BLaER1 treated with 17β-estradiol and CSF1 and Interleukin-3, amounts not matched to agents 10 nM and 100 nM (cell line): ENCODE results near the gene TEX44.

ENCODE experiments used
- H3K27ac ChIP-seq, 11 experiments: shearing (Covaris generic); formaldehyde crosslinking; 2 replicates each; pipeline ENCODE4 v1.8.1; 2022
- H3K27me3 ChIP-seq, 11 experiments: shearing (Covaris generic); formaldehyde crosslinking; 2 replicates each; pipeline ENCODE4 v1.8.1; 2022
- H3K36me3 ChIP-seq, 11 experiments: shearing (Covaris generic); formaldehyde crosslinking; 2 replicates each; pipeline ENCODE4 v1.8.1; 2022
- H3K4me1 ChIP-seq, 10 experiments: shearing (Covaris generic); formaldehyde crosslinking; 2 replicates each; pipeline ENCODE4 v1.8.1; 2022
- H3K4me2 ChIP-seq, 11 experiments: shearing (Covaris generic); formaldehyde crosslinking; 2 replicates each; pipeline ENCODE4 v1.8.1; 2022
- H3K4me3 ChIP-seq, 10 experiments: shearing (Covaris generic); formaldehyde crosslinking; 2 replicates each; pipeline ENCODE4 v1.8.1; 2022
- H3K9ac ChIP-seq, 11 experiments: shearing (Covaris generic); formaldehyde crosslinking; 2 replicates each; pipeline ENCODE4 v1.8.1; 2022
- H3K9me3 ChIP-seq, 11 experiments: shearing (Covaris generic); formaldehyde crosslinking; replicated peaks in 1 of 11; 2 replicates each; pipeline ENCODE4 v1.8.1; 2022
- H4K20me1 ChIP-seq, 11 experiments: shearing (Covaris generic); formaldehyde crosslinking; 2 replicates each; pipeline ENCODE4 v1.8.1; 2022
- Cebpa-rat ChIP-seq, 11 experiments: shearing (Covaris generic); IDR thresholded peaks; 2 replicates each; pipeline ENCODE4 v1.8.1; 2022

The TEX44 gene

DNA sequence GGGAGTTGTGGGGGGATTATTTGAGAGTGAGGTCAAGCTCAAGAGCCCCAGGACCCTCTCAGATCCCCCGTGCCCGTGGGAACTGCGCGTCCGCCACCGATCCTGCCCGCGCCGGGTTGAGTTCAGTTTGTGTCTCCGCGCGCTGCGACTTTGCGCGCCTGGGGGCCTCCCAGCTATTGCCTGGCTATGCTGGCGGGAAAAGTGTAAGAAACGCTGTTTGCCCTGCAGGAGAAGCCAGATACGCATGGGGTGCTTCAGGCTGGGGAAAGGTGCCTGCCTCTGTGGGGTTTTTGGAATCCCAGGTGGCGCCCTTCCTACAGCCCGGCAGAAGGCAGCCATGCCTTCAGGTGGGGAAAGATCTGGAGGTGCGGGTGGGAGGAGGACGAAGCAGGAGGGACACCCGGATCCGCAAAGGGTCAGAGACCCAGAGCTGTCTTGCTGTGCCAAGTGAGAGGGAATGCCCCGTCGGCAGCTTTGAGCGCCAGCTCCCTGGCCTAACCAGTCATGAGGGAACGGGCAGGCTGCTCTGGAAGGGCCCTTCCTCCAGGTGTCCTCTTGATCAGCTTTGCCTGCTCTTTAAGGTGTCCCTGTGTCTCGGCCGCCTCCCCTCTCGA lies 22.5 kb downstream of the TEX44 start:
- Histone ChIP-seq H3K4me2 (peak overlapping the region; percentile 87 to 98 (median 93)), H3K27ac (peak overlapping the region; percentile 56 to 99 (median 95); a peak in 21 of 22 replicates), H3K36me3 (no peaks in the 10 kb centered on the region), H3K9ac (peak overlapping the region; percentile 72 to 96 (median 91)), H3K9me3 (no peaks in the 10 kb centered on the region), H3K27me3 (peaks cover 0 to 5% (median 0%) of the 10 kb centered on the region in 11 experiments; a peak in 4 of 22 replicates), H3K4me3 (peak overlapping the region; percentile 53 to 70 (median 57)), H3K4me1 (peaks cover 50 to 91% (median 80%) of the 10 kb centered on the region in 10 experiments), H4K20me1 (no peaks in the 10 kb centered on the region)
- no peak for TF ChIP-seq Cebpa-rat (IDR thresholded peaks at IDR 0.05)

DNA sequence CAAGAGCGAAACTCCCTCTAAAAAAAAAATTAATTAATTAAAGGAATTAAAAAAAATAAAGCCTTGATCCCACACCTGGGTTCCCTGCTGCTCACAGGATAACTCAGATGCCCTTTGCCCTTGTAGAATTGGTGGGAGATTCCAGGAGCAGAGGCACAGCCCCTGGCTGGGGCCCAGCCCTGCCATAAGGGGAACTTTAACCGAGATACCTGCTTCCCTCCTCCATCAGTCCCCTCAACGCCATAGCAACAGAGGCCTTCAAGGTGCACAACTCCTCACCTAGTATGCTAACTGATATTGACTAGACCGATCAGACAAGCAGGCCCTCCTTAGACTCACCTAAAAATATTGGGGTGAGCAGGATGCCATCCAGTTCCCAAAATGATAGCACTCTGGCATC lies 23.6 kb downstream of the TEX44 start:
- H3K36me3 ChIP-seq: no peaks in the 10 kb centered on the region
- H3K27ac ChIP-seq: peak overlapping the region in 6 of 11 experiments; percentile 16 to 99 (median 96); a peak in 8 of 22 replicates
- H3K4me1 ChIP-seq: peaks cover 38 to 91% (median 74%) of the 10 kb centered on the region in 10 experiments
- H3K4me2 ChIP-seq: peak overlapping the region in 10 of 11 experiments; percentile 3 to 98 (median 93); a peak in 18 of 22 replicates
- H3K4me3 ChIP-seq: no peak overlapping the region
- no peaks in the 10 kb centered on the region for H3K9me3 ChIP-seq
- H3K27me3 ChIP-seq: peaks cover 0 to 5% (median 0%) of the 10 kb centered on the region in 11 experiments; a peak in 4 of 22 replicates
- H4K20me1 ChIP-seq: no peaks in the 10 kb centered on the region
- H3K9ac ChIP-seq: peak overlapping the region in 2 of 11 experiments; percentile 2 to 88; a peak in 1 of 22 replicates
- TF ChIP-seq Cebpa-rat (IDR thresholded peaks at IDR 0.05): no peak

DNA sequence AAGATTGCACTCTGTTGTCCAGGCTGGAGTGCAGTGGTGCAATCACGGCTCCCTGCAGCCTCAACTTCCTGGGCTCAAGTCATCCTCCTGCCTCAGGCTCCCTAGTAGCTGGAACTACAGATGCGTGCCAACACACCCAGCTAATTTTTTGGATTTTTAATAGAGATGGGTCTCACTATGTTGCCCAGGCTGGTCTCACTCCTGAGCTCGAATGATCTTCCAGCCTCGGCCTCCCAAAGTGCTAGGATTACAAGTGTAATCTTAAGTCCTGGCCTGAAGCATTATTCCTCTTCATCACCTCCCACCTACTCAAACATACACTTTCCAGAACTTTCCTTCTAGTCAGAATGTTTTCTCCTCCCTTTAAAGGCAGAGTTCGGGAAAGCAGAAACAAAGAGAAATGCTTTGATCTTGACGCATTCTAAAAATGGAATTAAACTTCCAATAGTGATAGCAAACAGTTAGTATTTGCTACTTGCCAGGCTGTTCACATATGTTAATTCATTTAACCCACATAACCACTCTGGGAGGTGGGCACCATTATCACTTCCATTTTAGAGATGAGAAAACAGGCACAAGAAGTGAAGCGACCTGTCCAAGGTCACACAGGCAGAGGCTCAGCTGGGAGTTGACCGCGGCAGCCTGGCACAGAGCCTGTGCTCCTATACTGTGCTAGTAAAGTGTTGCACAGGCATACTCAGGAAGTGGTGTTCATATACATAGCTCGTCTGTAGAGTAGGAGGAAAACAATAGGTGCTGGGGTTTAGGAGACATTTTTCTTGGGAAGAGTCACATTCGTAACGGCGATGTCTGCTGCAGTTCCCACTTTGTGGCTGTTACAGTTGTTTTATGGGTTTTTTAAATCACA lies 24.6 kb downstream of the TEX44 start:
- peak overlapping the region in 10 of 11 experiments; percentile 3 to 98 (median 93); a peak in 19 of 22 replicates for H3K4me2 ChIP-seq
- H3K27ac ChIP-seq: peak overlapping the region in 5 of 11 experiments; percentile 16 to 99 (median 92); a peak in 9 of 22 replicates
- H3K4me3 ChIP-seq: no peak overlapping the region
- peak overlapping the region in 4 of 11 experiments; percentile 2 to 20 (median 15); a peak in 3 of 22 replicates for H3K9ac ChIP-seq
- peaks cover 0 to 5% (median 0%) of the 10 kb centered on the region in 11 experiments; a peak in 4 of 22 replicates for H3K27me3 ChIP-seq
- no peak for TF ChIP-seq Cebpa-rat (IDR thresholded peaks at IDR 0.05)
- H3K4me1 ChIP-seq: peaks cover 28 to 91% (median 72%) of the 10 kb centered on the region in 10 experiments
- H3K36me3 ChIP-seq: no peaks in the 10 kb centered on the region
- H4K20me1 ChIP-seq: no peaks in the 10 kb centered on the region
- no peaks in the 10 kb centered on the region for H3K9me3 ChIP-seq

DNA sequence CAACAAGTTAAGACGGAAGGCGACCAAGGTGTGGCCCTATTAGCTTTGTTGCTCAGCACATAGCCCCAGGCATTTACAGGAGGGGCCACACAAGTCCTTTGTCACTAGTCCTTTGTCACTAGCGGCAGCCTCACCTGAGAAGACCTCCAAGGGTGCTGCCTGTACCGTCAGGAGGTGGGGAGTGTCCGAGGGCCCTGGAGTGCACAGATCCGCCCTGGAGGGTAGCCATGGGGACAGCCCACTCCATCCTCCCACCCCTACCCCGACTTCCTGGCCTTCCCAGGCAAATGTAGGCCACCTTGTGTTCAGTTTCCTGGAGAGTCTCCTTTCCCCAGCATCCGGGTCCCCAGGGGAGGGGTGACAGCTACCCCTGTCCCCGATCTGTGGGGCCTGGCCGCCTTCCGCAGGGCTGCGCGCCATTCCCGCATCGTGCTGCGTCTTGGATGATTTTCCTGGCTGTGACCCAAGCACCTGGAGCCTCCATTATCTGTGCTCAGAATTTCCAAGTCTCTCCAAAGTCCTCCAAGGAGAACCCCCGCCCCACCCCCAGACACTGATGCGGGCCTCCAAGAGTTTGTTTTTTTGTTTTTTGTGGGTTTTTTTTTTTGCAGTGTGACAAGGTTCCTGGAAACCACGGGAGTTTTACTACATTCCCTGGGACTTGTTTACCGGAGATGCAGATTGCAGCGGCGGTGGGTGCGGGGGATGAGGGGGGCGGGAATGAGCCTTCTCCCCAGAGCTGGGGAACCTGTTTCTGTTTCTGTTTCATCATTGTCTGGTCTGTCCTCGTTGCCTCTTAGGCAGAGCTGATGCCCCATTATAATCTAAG lies 28.6 kb downstream of the TEX44 start:
- H3K27ac ChIP-seq: peak overlapping the region in 2 of 11 experiments; percentile 24 to 35; a peak in 2 of 22 replicates
- no peaks in the 10 kb centered on the region for H3K36me3 ChIP-seq
- H3K4me1 ChIP-seq: peaks cover 0 to 70% (median 50%) of the 10 kb centered on the region in 10 experiments; a peak in 18 of 20 replicates
- no peaks in the 10 kb centered on the region for H3K27me3 ChIP-seq
- no peaks in the 10 kb centered on the region for H4K20me1 ChIP-seq
- TF ChIP-seq Cebpa-rat (IDR thresholded peaks at IDR 0.05): no peak
- H3K4me2 ChIP-seq: peak overlapping the region in 8 of 11 experiments; percentile 13 to 42 (median 28); a peak in 9 of 22 replicates
- peak overlapping the region in 1 of 11 experiments; percentile 13; a peak in 1 of 22 replicates for H3K9ac ChIP-seq
- no peak overlapping the region for H3K4me3 ChIP-seq
- H3K9me3 ChIP-seq: peaks cover 0 to 6% (median 0%) of the 10 kb centered on the region in 11 experiments; a peak in 2 of 22 replicates

DNA sequence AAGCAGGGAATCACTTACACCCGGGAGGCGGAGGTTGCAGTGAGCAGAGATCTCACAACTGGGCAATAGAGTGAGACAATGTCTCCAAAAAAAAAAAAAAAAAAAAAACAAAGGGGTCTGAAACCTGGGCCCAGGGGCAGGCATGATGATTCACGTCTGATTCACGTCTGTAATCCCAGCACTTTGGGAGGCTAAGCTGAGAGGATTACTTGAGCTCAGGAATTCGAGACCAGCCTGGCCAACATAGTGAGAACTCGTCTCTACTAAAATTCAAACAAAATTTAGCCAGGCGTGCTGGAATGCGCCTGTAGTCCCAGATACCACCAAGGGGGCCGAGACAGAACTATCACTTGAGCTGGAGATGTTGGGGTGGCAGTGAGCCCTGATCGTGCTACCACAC lies 30.3 kb downstream of the TEX44 start:
- Histone ChIP-seq H3K36me3 (no peaks in the 10 kb centered on the region), H3K4me1 (peaks cover 6 to 64% (median 41%) of the 10 kb centered on the region in 10 experiments), H3K4me2 (no peak overlapping the region), H4K20me1 (no peaks in the 10 kb centered on the region), H3K9ac (no peak overlapping the region; a peak in 1 of 22 replicates), H3K9me3 (peaks cover 0 to 7% (median 0%) of the 10 kb centered on the region in 11 experiments; a peak in 2 of 22 replicates), H3K27me3 (no peaks in the 10 kb centered on the region), H3K4me3 (no peak overlapping the region), H3K27ac (no peak overlapping the region)
- no peak for TF ChIP-seq Cebpa-rat (IDR thresholded peaks at IDR 0.05)

DNA sequence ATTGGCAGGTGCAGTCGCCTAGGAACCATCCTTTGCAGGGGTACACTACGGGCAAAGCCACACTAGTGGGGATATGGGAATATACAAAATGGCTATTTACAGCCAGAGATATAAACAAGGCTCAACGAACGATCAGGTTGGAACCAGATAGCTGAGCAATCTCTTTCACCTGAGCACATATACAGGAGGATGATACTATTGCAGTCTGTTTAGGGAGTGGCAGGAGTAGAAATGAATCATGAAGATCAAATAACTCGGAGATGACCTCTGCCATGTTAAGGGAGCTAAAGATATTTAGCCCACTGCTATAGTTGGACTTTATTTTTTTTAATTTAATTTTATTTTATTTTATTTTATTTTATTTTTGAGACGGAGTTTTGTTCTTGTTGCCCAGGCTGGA lies 33.8 kb downstream of the TEX44 start:
- Histone ChIP-seq H3K4me1 (peaks cover 10 to 51% (median 38%) of the 10 kb centered on the region in 10 experiments), H3K9ac (no peak overlapping the region), H4K20me1 (no peaks in the 10 kb centered on the region), H3K4me2 (peak overlapping the region in 4 of 11 experiments; percentile 31 to 64 (median 46); a peak in 6 of 22 replicates), H3K36me3 (no peaks in the 10 kb centered on the region), H3K27ac (no peak overlapping the region), H3K27me3 (no peaks in the 10 kb centered on the region), H3K9me3 (peaks cover 0 to 7% (median 0%) of the 10 kb centered on the region in 11 experiments; a peak in 2 of 22 replicates), H3K4me3 (no peak overlapping the region)
- TF ChIP-seq Cebpa-rat (IDR thresholded peaks at IDR 0.05): no peak

DNA sequence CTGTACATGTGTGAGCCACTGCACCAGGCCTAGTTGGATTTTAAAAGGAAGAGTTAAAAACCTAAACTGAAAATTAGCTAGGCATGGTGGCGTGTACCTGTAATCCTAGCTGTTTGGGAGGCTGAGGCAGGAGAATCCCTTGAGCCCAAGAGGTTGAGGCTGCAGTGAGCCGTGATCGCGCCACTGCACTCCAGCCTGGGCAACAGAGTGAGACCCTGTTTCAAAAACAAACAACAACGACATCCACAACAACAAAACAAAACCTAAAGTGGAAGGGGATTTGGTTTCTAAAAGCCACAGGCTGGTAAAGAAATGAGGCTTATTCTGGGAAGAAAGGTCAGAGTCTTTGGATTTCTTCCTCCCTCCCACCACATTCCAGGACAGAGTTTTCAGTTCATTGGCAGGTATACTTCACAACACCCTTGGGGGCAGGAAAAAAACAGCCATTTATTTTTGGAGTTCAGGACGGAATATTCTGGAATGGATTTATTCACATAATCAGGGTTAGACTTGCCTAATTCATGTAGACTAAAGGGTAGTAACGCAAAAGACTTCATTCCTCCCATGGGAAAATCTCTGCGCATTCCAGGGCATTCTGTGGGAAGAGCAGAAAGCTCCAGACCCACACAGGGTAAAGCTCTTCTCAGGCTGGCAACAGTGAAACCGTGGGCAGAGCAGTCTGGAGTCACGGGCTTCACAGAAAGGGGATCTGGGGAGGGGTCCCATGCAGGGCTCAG lies 34.9 kb downstream of the TEX44 start:
- H3K4me3 ChIP-seq: no peak overlapping the region
- H3K4me1 ChIP-seq: peaks cover 10 to 44% (median 33%) of the 10 kb centered on the region in 10 experiments
- H4K20me1 ChIP-seq: no peaks in the 10 kb centered on the region
- H3K27ac ChIP-seq: peak overlapping the region in 10 of 11 experiments; percentile 30 to 66 (median 52); a peak in 17 of 22 replicates
- peaks cover 0 to 7% (median 0%) of the 10 kb centered on the region in 11 experiments; a peak in 2 of 22 replicates for H3K9me3 ChIP-seq
- H3K36me3 ChIP-seq: no peaks in the 10 kb centered on the region
- no peaks in the 10 kb centered on the region for H3K27me3 ChIP-seq
- peak overlapping the region; percentile 41 to 71 (median 66) for H3K4me2 ChIP-seq
- no peak for TF ChIP-seq Cebpa-rat (IDR thresholded peaks at IDR 0.05)
- H3K9ac ChIP-seq: peak overlapping the region; percentile 1 to 70 (median 59); a peak in 19 of 22 replicates
